Activated CD4-positive, alpha-beta T cell treated with anti-CD3 and anti-CD28 coated beads for 24 hours (primary cell): ENCODE results near the gene PSAP.

Experiments used
- DNase-seq, 2 donors: peaks; one replicate each; pipeline ENCODE4 v3.0.0-alpha.2; 2020; ENCODE audit warnings: low read depth in 2 of 2

PSAP gene

GRCh38 chr10:71844695-71845094, 6.4 kb downstream of the PSAP start:
- DNase-seq = no peak

- no peak for DNase-seq
Measured at GRCh38 chr10:71844084-71844483, 7.0 kb downstream of the PSAP start.

GRCh38 chr10:71842856-71843686, 8.0 kb downstream of the PSAP start:
- DNase-seq = no peak

GRCh38 chr10:71842422-71842821, 8.6 kb downstream of the PSAP start:
- no peak for DNase-seq

- no peak for DNase-seq
Measured at GRCh38 chr10:71840958-71841335, 10.1 kb downstream of the PSAP start.

- no peak for DNase-seq
Measured at GRCh38 chr10:71840177-71840957, 10.7 kb downstream of the PSAP start.

- DNase-seq = no peak
Measured at GRCh38 chr10:71838264-71839211, 12.5 kb downstream of the PSAP start.

GRCh38 chr10:71837098-71837827, 13.8 kb downstream of the PSAP start:
- no peak for DNase-seq

- DNase-seq = no peak
Measured at GRCh38 chr10:71836596-71836974, 14.5 kb downstream of the PSAP start.

- no peak for DNase-seq
Measured at GRCh38 chr10:71835671-71836595, 15.1 kb downstream of the PSAP start.

GRCh38 chr10:71834343-71834674, 16.7 kb downstream of the PSAP start:
- DNase-seq = no peak

- DNase-seq = no peak
Measured at GRCh38 chr10:71833451-71834342, 17.4 kb downstream of the PSAP start.

GRCh38 chr10:71832967-71833366, 18.1 kb downstream of the PSAP start:
- no peak for DNase-seq

GRCh38 chr10:71831646-71832552, 19.2 kb downstream of the PSAP start:
- DNase-seq = no peak

- DNase-seq = no peak
Measured at GRCh38 chr10:71830726-71831125, 20.3 kb downstream of the PSAP start.

GRCh38 chr10:71829896-71830295, 21.2 kb downstream of the PSAP start:
- no peak for DNase-seq

GRCh38 chr10:71829171-71829570, 21.9 kb downstream of the PSAP start:
- no peak for DNase-seq

GRCh38 chr10:71828702-71829101, 22.3 kb downstream of the PSAP start:
- no peak for DNase-seq
